Skeletal muscle tissue (tissue), 4 donors: ENCODE results near the gene OR5AN1. TPM values are rescaled to one million over a fixed set of nuclear protein-coding genes. Genes with fewer than 3 reads are reported as not detected.
"Not testable (repeated sequence)": the region's sequence is repeated elsewhere in the genome, so short reads cannot be mapped to it uniquely, and the experiment has no call there.

Experiments used
- H3K27ac ChIP-seq: one replicate; pipeline ENCODE4 v1.7.0; 2013; ENCODE audit warnings: mild to moderate bottlenecking, low read depth, low read length, inconsistent platforms
- H3K27me3 ChIP-seq, 3 donors: one replicate each; pipeline ENCODE4 v1.7.0; 2013; ENCODE audit warnings: low read length in 3 of 3; ENCODE audit not compliant: control insufficient read depth in 3 of 3, insufficient read depth in 3 of 3
- H3K36me3 ChIP-seq, 3 donors: one replicate each; pipeline ENCODE4 v1.7.0; 2013; ENCODE audit warnings: low read length in 3 of 3; ENCODE audit not compliant: control insufficient read depth in 3 of 3, insufficient read depth in 3 of 3
- H3K4me1 ChIP-seq, 3 donors: one replicate each; pipeline ENCODE4 v1.7.0; 2013; ENCODE audit warnings: low read length in 3 of 3, mild to moderate bottlenecking in 3 of 3; ENCODE audit not compliant: control insufficient read depth in 3 of 3, insufficient read depth in 3 of 3
- H3K4me3 ChIP-seq, 3 donors: one replicate each; pipeline ENCODE4 v1.7.0; 2013; ENCODE audit warnings: low read length in 3 of 3
- H3K9ac ChIP-seq, 3 donors: one replicate each; pipeline ENCODE4 v1.7.0; 2013; ENCODE audit warnings: low read length in 3 of 3, mild to moderate bottlenecking in 3 of 3, moderate library complexity in 2 of 3, low read depth in 1 of 3
- H3K9me3 ChIP-seq, 3 donors: one replicate each; pipeline ENCODE4 v1.7.0; 2013; ENCODE audit warnings: low read length in 3 of 3; ENCODE audit not compliant: control insufficient read depth in 3 of 3
- total RNA-seq: library from RNA; depleted of rRNA; stranded (reverse); fragments of >200 nt; gene quantifications from one replicate; pipeline ENCODE4 v1.2.3, GENCODE V29; 2014
- donor health status: Osteomylitis.

The OR5AN1 gene
- total RNA-seq, 1 donor from 2014 or later: not detected

GRCh38 chr11:59368238-59369022, 9.7 kb downstream of the OR5AN1 start:
- Histone ChIP-seq H3K4me3 (no peak overlapping the region), H3K4me1 (no peaks in the 10 kb centered on the region), H3K27ac (no peak overlapping the region), H3K36me3 (no peaks in the 10 kb centered on the region), H3K27me3 (no peaks in the 10 kb centered on the region), H3K9me3 (peaks cover 0 to 3% (median 2%) of the 10 kb centered on the region in 3 donors), H3K9ac (no peak overlapping the region)

DNA sequence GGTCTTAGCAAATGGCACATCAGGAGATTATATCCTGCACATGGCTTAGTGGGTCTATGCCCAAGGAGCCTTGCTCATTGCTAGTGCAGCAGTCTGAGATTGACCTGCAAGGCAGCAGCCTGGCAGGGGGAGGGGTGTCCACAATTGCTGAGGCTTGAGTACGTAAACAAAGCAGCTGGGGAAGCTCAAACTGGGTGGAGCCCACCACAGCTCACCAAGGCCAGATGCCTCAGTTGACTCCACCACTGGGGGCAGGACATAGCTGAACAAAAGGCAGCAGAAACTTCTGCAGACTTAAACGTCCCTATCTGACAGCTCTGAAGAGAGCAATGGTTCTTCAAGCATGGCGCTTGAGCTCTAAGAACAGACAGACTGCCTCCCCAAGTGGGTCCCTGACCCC, 13.6 kb downstream of the OR5AN1 start:
- not testable (repeated sequence) for H3K4me3 ChIP-seq, H3K27ac ChIP-seq, H3K9me3 ChIP-seq, H3K27me3 ChIP-seq, H3K36me3 ChIP-seq, H3K4me1 ChIP-seq, H3K9ac ChIP-seq

- no peaks in the 10 kb centered on the region for H3K9me3 ChIP-seq
- H3K4me1 ChIP-seq: no peaks in the 10 kb centered on the region
- no peaks in the 10 kb centered on the region for H3K36me3 ChIP-seq
- no peak overlapping the region for H3K27ac ChIP-seq
- no peaks in the 10 kb centered on the region for H3K27me3 ChIP-seq
- H3K9ac ChIP-seq: no peak overlapping the region
- no peak overlapping the region for H3K4me3 ChIP-seq
Observed at GRCh38 chr11:59380263-59381059, 21.8 kb downstream of the OR5AN1 start.

DNA sequence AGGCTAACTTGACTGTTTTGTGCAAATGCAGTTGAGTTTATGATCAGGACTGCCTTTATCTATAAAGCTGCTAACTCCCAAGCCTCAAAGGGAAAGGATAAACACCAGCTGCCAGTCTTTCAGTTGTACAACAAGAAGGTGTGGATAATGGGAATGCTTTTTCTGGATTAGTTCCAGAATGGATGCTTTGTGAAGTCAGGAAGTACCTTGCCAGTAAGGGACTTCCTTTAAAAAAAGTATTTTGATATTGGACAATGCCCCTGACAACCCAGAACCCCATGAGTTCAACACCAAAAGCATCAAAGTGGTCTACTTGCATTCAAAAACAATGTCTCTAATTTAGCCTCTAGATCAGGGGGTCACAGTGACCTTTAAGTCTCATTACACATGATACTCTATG, 35.5 kb downstream of the OR5AN1 start:
- Histone ChIP-seq H3K27me3 (no peaks in the 10 kb centered on the region), H3K9me3 (no peaks in the 10 kb centered on the region), H3K36me3 (no peaks in the 10 kb centered on the region), H3K4me1 (no peaks in the 10 kb centered on the region), H3K9ac (no peak overlapping the region), H3K27ac (no peak overlapping the region), H3K4me3 (no peak overlapping the region)

DNA sequence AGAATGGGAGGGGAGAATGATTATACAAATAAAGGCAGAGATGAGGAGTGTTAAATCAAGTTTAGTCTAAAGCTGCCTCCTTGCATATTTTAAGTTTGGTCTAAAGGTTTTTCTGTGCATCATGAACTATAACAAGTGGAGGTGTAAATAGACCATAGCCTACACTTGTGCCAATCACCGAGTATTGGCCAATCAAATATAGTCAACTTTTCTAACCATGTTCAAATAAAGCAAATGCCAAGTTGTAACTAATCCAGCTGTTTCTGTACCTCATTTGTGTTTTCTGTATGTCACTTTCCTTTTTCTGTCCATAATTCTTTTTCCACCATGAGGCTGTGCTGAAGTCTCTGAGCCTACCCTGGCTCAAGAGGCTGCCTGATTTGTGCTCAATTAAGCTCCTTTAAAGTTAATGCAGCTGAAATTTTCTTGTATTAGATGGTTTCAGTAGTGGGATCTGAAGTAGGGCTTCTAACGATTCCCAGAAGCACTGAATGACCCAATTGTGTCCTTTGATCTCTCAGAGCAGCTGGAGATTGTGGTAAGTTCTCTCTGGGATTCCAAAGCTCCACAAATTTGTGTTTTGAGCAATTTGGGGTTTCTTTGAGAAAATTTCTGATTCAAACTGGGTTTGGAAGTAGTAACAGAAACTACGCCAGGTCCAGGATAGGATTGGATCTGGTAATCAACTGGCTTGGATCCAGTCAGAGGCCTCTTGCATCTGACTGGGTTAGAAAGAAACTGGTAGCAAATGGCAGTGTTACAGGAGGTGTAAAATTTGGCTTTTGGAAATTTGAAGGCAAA, 42.0 kb downstream of the OR5AN1 start:
- no peaks in the 10 kb centered on the region for H3K36me3 ChIP-seq
- H3K9me3 ChIP-seq: no peaks in the 10 kb centered on the region
- no peak overlapping the region for H3K27ac ChIP-seq
- no peaks in the 10 kb centered on the region for H3K27me3 ChIP-seq
- no peak overlapping the region for H3K9ac ChIP-seq
- no peak overlapping the region for H3K4me3 ChIP-seq
- no peaks in the 10 kb centered on the region for H3K4me1 ChIP-seq

DNA sequence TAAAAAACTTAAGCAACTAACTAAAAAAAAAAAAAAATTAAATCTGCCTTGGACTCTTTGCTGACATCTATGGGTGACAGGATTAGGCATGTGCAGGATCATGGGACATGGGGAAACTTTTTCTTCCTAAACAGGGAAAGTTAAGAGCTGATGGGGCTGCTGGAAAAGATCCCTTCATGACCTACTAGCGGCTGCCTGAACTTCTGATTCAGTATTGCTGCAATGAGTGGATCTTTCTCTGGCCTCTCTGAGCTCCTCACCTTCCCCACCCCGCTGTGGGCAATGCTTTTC, 42.5 kb downstream of the OR5AN1 start:
- Histone ChIP-seq H3K9ac (no peak overlapping the region), H3K36me3 (no peaks in the 10 kb centered on the region), H3K9me3 (no peaks in the 10 kb centered on the region), H3K4me1 (no peaks in the 10 kb centered on the region), H3K27me3 (no peaks in the 10 kb centered on the region), H3K27ac (no peak overlapping the region), H3K4me3 (no peak overlapping the region)

- Histone ChIP-seq H3K27me3 (no peaks in the 10 kb centered on the region), H3K9me3 (no peaks in the 10 kb centered on the region), H3K9ac (no peak overlapping the region), H3K4me3 (no peak overlapping the region), H3K36me3 (no peaks in the 10 kb centered on the region), H3K27ac (no peak overlapping the region), H3K4me1 (no peaks in the 10 kb centered on the region)
Observed at GRCh38 chr11:59403546-59403945, 44.9 kb downstream of the OR5AN1 start.

DNA sequence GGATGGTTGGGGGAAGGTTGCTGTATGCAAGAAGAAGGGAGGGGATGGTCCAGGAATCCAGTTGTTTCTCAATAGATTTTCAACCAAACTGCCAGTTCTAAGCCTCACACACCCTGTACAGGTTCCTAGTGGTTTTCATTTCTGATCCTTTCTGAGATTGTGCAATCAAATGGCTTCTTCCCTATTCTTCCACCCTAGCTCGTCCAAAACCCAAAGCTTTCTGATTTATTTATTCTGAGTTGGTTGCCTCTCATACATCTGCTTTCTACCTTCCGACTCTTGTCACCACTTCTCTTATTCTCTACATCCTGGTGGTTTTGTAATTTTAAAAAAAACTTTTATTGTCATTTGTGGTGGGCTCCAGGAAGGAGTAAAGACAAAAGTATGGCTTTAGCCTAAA, 55.0 kb downstream of the OR5AN1 start:
- no peak overlapping the region for H3K9ac ChIP-seq
- no peaks in the 10 kb centered on the region for H3K4me1 ChIP-seq
- H3K4me3 ChIP-seq: no peak overlapping the region
- H3K9me3 ChIP-seq: no peaks in the 10 kb centered on the region
- H3K36me3 ChIP-seq: no peaks in the 10 kb centered on the region
- no peak overlapping the region for H3K27ac ChIP-seq
- H3K27me3 ChIP-seq: no peaks in the 10 kb centered on the region

- Histone ChIP-seq H3K9ac (no peak overlapping the region), H3K4me1 (no peaks in the 10 kb centered on the region), H3K4me3 (no peak overlapping the region), H3K27me3 (no peaks in the 10 kb centered on the region), H3K36me3 (no peaks in the 10 kb centered on the region), H3K9me3 (no peaks in the 10 kb centered on the region), H3K27ac (no peak overlapping the region)
Observed at GRCh38 chr11:59415111-59415510, 56.4 kb downstream of the OR5AN1 start.

DNA sequence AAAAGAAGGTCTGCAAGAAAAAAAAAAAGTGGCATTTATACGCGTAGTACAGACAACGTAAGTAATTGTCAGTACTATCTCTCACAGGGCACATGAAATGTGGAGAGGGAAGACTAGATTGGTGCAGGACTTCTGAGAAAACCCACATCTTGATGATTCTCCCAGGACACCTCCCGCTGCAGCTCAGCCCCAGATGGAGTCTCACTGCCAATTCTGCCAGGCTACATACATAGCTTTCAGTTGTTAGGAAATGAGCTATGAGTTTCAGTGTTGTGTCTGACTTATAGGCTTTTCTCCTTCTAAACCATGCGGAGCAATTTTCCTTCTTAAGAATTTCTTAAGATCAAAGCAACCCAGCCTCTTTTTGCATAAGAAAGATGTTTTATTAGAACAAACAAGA, 57.9 kb downstream of the OR5AN1 start:
- Histone ChIP-seq H3K27me3 (no peaks in the 10 kb centered on the region), H3K4me3 (no peak overlapping the region), H3K27ac (no peak overlapping the region), H3K9me3 (no peaks in the 10 kb centered on the region), H3K9ac (no peak overlapping the region), H3K36me3 (no peaks in the 10 kb centered on the region), H3K4me1 (no peaks in the 10 kb centered on the region)
